K562 (cell line): ENCODE measurements around the gene FGF12. TPM values are rescaled to one million over a fixed set of nuclear protein-coding genes. Genes with fewer than 3 reads are reported as not detected.

Source experiments
- ATAC-seq: fragments of 200-7000 bp; cut with Tn5 transposase; 3 replicates; pipeline ENCODE4 v1.9.1; 2020; ENCODE audit warnings: moderate library complexity
- BruUV-seq: library from RNA; stranded (reverse); fragments of 400-500 nt; replicated peaks from 2 replicates; lab custom pipeline; 2021; lab: Mats Ljungman, UMichigan
- CTCF ChIA-PET: fragments of 300-600 bp; formaldehyde crosslinking; extraction: SDS; loops from one replicate; lab custom pipeline; 2021; ENCODE audit warnings: low intra/inter-chr PET ratio; lab: Yijun Ruan, JAX
- POLR2A ChIA-PET: fragments of 300-600, 350-650 bp; sonication (Branson Sonifier 250); formaldehyde crosslinking; extraction: SDS; loops from one replicate; lab custom pipeline; 2021; ENCODE audit warnings: antibody characterized with exemption, inconsistent platforms; lab: Yijun Ruan, JAX
- DNase-seq, 4 experiments: peaks; one replicate each; pipeline versions ENCODE4 v3.0.0 to v3.0.0-alpha.2; 2011 to 2018; ENCODE audit warnings: low spot score in 3 of 4, mixed read lengths in 3 of 4; ENCODE audit errors: extremely low read depth in 1 of 4
- FAIRE-seq: peaks from 2 replicates; lab custom pipeline; 2011; peaks lifted over from hg19 to GRCh38; lab: Jason Lieb, UNC
- H2AFZ ChIP-seq: 2 replicates; pipeline ENCODE4 v1.6.0; 2011; ENCODE audit warnings: low read depth, low read length, control low read depth, inconsistent platforms
- H3K27ac ChIP-seq: fragments of 200-600 bp; 3 replicates; pipeline ENCODE4 v1.8.0; 2011; ENCODE audit warnings: low read depth, mild to moderate bottlenecking, control low read depth, inconsistent platforms, low read length, moderate library complexity, mixed read lengths; ENCODE audit errors: extremely low read depth
- H3K27me3 ChIP-seq, 2 experiments: fragments of 300-600 bp in 1 of 2; 2 replicates in 1 of 2; 3 replicates in 1 of 2; pipeline versions ENCODE4 v1.6.0 to v1.8.0; 2011; ENCODE audit warnings: inconsistent platforms in 2 of 2, low read length in 2 of 2, mild to moderate bottlenecking in 1 of 2, mixed read lengths in 1 of 2, moderate library complexity in 1 of 2; ENCODE audit not compliant: control insufficient read depth in 2 of 2, insufficient read depth in 2 of 2
- H3K36me3 ChIP-seq: fragments of 300-600 bp; 3 replicates; pipeline ENCODE4 v1.8.0; 2011; ENCODE audit warnings: mild to moderate bottlenecking, low read length, inconsistent platforms; ENCODE audit not compliant: control insufficient read depth, insufficient read depth
- H3K4me1 ChIP-seq, 2 experiments: fragments of 200-600 bp in 1 of 2; replicated peaks in 1 of 2; 2 replicates in 1 of 2; 3 replicates in 1 of 2; pipeline versions ENCODE4 v1.5.1 to v1.8.0; 2011; ENCODE audit warnings: inconsistent platforms in 2 of 2, low read length in 2 of 2, mild to moderate bottlenecking in 1 of 2, mixed read lengths in 1 of 2, moderate library complexity in 1 of 2; ENCODE audit not compliant: control insufficient read depth in 2 of 2, insufficient read depth in 2 of 2
- H3K4me2 ChIP-seq: 2 replicates; pipeline ENCODE4 v1.6.1; 2011; ENCODE audit warnings: low read length, control low read depth, inconsistent platforms, mixed read lengths; ENCODE audit not compliant: insufficient read depth
- H3K4me3 ChIP-seq: fragments of 200-600 bp; sonication (generic), shearing (Covaris generic); 2 replicates; pipeline ENCODE4 v1.5.1; 2016; ENCODE audit warnings: control low read depth, inconsistent platforms
- H3K79me2 ChIP-seq: fragments of 200-600 bp; 3 replicates; pipeline ENCODE4 v1.8.0; 2011; ENCODE audit warnings: low read length, inconsistent platforms; ENCODE audit not compliant: control insufficient read depth, insufficient read depth
- H3K9ac ChIP-seq, 2 experiments: 2 replicates each; pipeline versions ENCODE4 v1.6.0 to v1.6.1; 2011; ENCODE audit warnings: low read depth in 2 of 2, low read length in 2 of 2, control low read depth in 1 of 2, inconsistent platforms in 1 of 2, mild to moderate bottlenecking in 1 of 2, mixed read lengths in 1 of 2; ENCODE audit not compliant: insufficient read depth in 1 of 2
- H3K9me1 ChIP-seq: one replicate; pipeline ENCODE4 v1.6.0; 2011; ENCODE audit warnings: inconsistent platforms, mild to moderate bottlenecking, low read length, moderate library complexity; ENCODE audit not compliant: control insufficient read depth, insufficient read depth
- H3K9me3 ChIP-seq: replicated peaks from 2 replicates; pipeline ENCODE4 v1.5.1; 2011; ENCODE audit warnings: low read depth, low read length, inconsistent platforms; ENCODE audit not compliant: control insufficient read depth, insufficient read depth
- H4K20me1 ChIP-seq: replicated peaks from 2 replicates; pipeline ENCODE4 v1.6.1; 2011; ENCODE audit warnings: low read length, inconsistent platforms, mixed read lengths; ENCODE audit not compliant: control insufficient read depth, insufficient read depth
- CBFA2T2 ChIP-seq: fragments of 450-650 bp; conservative IDR thresholded peaks from 2 replicates; pipeline ENCODE4 v1.6.1; 2017; ENCODE audit warnings: mild to moderate bottlenecking
- FOSL1 ChIP-seq: fragments of 200-800 bp; sonication (Bioruptor generic); conservative IDR thresholded peaks from 2 replicates; pipeline ENCODE4 v1.6.1; 2016; ENCODE audit warnings: missing genetic modification characterization, missing compliant biosample characterization
- JUND ChIP-seq, 2 experiments: IDR thresholded peaks; 2 replicates in 1 of 2; 3 replicates in 1 of 2; pipeline ENCODE4 v1.6.1; 2011; ENCODE audit warnings: borderline replicate concordance in 2 of 2, low read depth in 2 of 2, low read length in 2 of 2, improper control_type of control experiment in 1 of 2, missing biosample characterization in 1 of 2, missing genetic modification characterization in 1 of 2, missing genetic modification reagents in 1 of 2
- ZNF644 ChIP-seq: fragments of 200-800 bp; sonication (Bioruptor generic); IDR thresholded peaks from 2 replicates; pipeline ENCODE4 v1.6.1; 2016; ENCODE audit warnings: low read depth, missing genetic modification characterization, missing compliant biosample characterization
- in situ Hi-C: fragments of 300-500 bp; cut with MboI; formaldehyde crosslinking; loops from 4 replicates; pipeline ENCODE4 v1.15.0; 2018; ENCODE audit warnings: inconsistent platforms, mixed read lengths
- intact Hi-C: fragments of 100-400 bp; cut with micrococcal nuclease; formaldehyde crosslinking; loops from 2 replicates; pipeline ENCODE4 v1.14.2; 2022
- polyA plus RNA-seq, 8 experiments: library from polyadenylated mRNA; depleted of rRNA in 4 of 8; stranded (reverse) in 5 of 8; unstranded in 3 of 8; fragments of >200 nt; fragmentation: Nextera tagmentation in 2 of 8; fragmentation: Illumina TruSeq in 1 of 8; extraction: Ambion mirVana in 2 of 8; extraction: Trizol in 1 of 8; gene quantifications; 2 replicates each; pipeline versions ENCODE4 v1.2.1 to v1.2.3, GENCODE V29; 2011 to 2014; ENCODE audit warnings: inconsistent platforms in 1 of 8, missing spikeins in 1 of 8
- total RNA-seq, 7 experiments: library from RNA; depleted of rRNA in 6 of 7; stranded (reverse); fragments of >200 nt in 6 of 7; fragmentation: Illumina TruSeq in 2 of 7; extraction: Trizol in 2 of 7; gene quantifications; 2 replicates each; pipeline versions ENCODE4 v1.2.1 to v1.2.3, GENCODE V29; 2011 to 2021; ENCODE audit warnings: low replicate concordance in 1 of 7
- TF ChIP-seq, protein P1 (sequence below): fragments of 450-650 bp; IDR thresholded peaks from 2 replicates; pipeline ENCODE4 v1.7.1; 2018; ENCODE audit warnings: mild to moderate bottlenecking, low read depth; ENCODE audit not compliant: partially characterized antibody
- TF ChIP-seq, protein P2 (sequence below): fragments of 450-650 bp; IDR thresholded peaks from 2 replicates; pipeline ENCODE4 v1.6.1; 2016; ENCODE audit warnings: low read depth
- TF ChIP-seq, protein P3 (sequence below): fragments of 250-450 bp; sonication (Bioruptor Pico); IDR thresholded peaks from 2 replicates; pipeline ENCODE4 v1.8.0; 2021; ENCODE audit warnings: mild to moderate bottlenecking, moderate library complexity

Gene FGF12
- total and polyA plus RNA-seq, 9 of the 15 experiments (the other 6 are each of a cell fraction or from before 2014, with no cell fraction given), result not detected

DNA sequence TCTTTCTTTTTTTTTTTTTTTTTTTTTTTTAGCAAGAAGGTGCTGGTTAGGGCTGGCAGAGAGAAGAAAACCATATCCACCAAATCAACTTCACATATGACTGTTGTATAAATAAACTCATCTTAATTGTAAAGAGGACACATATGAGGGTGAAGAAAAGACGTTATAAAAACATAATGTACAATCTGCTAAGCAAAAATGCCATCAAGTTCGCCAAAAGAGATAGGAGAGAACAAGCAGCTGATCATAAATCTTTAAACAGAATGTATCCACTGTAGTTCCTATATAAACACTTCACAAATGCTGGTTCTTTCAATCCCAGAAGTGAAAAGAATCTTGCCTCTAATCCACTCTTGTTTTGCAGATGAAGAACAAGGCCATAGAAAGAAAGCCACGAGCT, 9.2 kb downstream of the FGF12 start (continued):
- TF ChIP-seq JUND (IDR thresholded peaks at IDR 0.05; ENCODE audit: borderline replicate concordance, low read depth, low read length) (no peak), JUND (tag; IDR thresholded peaks at IDR 0.05; ENCODE audit: borderline replicate concordance, low read depth, low read length) (no peak), CBFA2T2 (no peak)
- TF ChIP-seq, protein P1, sequence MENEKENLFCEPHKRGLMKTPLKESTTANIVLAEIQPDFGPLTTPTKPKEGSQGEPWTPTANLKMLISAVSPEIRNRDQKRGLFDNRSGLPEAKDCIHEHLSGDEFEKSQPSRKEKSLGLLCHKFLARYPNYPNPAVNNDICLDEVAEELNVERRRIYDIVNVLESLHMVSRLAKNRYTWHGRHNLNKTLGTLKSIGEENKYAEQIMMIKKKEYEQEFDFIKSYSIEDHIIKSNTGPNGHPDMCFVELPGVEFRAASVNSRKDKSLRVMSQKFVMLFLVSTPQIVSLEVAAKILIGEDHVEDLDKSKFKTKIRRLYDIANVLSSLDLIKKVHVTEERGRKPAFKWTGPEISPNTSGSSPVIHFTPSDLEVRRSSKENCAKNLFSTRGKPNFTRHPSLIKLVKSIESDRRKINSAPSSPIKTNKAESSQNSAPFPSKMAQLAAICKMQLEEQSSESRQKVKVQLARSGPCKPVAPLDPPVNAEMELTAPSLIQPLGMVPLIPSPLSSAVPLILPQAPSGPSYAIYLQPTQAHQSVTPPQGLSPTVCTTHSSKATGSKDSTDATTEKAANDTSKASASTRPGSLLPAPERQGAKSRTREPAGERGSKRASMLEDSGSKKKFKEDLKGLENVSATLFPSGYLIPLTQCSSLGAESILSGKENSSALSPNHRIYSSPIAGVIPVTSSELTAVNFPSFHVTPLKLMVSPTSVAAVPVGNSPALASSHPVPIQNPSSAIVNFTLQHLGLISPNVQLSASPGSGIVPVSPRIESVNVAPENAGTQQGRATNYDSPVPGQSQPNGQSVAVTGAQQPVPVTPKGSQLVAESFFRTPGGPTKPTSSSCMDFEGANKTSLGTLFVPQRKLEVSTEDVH, result no peak

DNA sequence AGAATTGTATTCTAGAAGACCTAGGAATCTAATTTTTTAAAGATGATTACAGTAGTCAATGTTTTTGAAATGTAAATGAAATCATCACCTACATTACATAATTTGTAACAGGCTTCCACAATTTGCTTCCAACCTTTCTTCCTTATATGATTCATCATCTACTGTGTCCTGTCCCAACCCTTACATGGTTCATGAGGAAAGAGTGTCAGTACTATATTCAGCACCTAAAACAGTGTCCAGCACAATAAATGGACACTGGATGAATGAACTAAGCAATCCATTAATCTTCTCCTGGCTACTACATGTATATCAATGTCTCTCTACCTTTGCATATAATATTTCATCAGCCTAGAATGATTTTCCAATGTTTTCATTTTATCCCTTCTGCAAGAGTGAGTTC, 12.2 kb downstream of the FGF12 start:
- Histone ChIP-seq H3K9me1 (no peaks in the 10 kb centered on the region), H3K9me3 (no peaks in the 10 kb centered on the region), H3K27me3 (no peaks in the 10 kb centered on the region), H4K20me1 (no peaks in the 10 kb centered on the region), H3K79me2 (no peaks in the 10 kb centered on the region), H3K9ac (no peak overlapping the region), H2AFZ (no peak overlapping the region), H3K36me3 (no peaks in the 10 kb centered on the region), H3K4me2 (no peak overlapping the region), H3K4me1 (no peaks in the 10 kb centered on the region), H3K27ac (no peak overlapping the region), H3K4me3 (no peak overlapping the region)
- ChIA-PET POLR2A (no interaction called here), CTCF (no interaction called here)
- ATAC-seq, result no peak
- no peak for DNase-seq
- intact Hi-C loops (no loop called here), in situ Hi-C loops (no loop called here)
- BruUV-seq, result no TSS peak
- FAIRE-seq, result no peak
- TF ChIP-seq ZNF644 (tag) (no peak), FOSL1 (tag) (no peak)
- TF ChIP-seq, protein P2, sequence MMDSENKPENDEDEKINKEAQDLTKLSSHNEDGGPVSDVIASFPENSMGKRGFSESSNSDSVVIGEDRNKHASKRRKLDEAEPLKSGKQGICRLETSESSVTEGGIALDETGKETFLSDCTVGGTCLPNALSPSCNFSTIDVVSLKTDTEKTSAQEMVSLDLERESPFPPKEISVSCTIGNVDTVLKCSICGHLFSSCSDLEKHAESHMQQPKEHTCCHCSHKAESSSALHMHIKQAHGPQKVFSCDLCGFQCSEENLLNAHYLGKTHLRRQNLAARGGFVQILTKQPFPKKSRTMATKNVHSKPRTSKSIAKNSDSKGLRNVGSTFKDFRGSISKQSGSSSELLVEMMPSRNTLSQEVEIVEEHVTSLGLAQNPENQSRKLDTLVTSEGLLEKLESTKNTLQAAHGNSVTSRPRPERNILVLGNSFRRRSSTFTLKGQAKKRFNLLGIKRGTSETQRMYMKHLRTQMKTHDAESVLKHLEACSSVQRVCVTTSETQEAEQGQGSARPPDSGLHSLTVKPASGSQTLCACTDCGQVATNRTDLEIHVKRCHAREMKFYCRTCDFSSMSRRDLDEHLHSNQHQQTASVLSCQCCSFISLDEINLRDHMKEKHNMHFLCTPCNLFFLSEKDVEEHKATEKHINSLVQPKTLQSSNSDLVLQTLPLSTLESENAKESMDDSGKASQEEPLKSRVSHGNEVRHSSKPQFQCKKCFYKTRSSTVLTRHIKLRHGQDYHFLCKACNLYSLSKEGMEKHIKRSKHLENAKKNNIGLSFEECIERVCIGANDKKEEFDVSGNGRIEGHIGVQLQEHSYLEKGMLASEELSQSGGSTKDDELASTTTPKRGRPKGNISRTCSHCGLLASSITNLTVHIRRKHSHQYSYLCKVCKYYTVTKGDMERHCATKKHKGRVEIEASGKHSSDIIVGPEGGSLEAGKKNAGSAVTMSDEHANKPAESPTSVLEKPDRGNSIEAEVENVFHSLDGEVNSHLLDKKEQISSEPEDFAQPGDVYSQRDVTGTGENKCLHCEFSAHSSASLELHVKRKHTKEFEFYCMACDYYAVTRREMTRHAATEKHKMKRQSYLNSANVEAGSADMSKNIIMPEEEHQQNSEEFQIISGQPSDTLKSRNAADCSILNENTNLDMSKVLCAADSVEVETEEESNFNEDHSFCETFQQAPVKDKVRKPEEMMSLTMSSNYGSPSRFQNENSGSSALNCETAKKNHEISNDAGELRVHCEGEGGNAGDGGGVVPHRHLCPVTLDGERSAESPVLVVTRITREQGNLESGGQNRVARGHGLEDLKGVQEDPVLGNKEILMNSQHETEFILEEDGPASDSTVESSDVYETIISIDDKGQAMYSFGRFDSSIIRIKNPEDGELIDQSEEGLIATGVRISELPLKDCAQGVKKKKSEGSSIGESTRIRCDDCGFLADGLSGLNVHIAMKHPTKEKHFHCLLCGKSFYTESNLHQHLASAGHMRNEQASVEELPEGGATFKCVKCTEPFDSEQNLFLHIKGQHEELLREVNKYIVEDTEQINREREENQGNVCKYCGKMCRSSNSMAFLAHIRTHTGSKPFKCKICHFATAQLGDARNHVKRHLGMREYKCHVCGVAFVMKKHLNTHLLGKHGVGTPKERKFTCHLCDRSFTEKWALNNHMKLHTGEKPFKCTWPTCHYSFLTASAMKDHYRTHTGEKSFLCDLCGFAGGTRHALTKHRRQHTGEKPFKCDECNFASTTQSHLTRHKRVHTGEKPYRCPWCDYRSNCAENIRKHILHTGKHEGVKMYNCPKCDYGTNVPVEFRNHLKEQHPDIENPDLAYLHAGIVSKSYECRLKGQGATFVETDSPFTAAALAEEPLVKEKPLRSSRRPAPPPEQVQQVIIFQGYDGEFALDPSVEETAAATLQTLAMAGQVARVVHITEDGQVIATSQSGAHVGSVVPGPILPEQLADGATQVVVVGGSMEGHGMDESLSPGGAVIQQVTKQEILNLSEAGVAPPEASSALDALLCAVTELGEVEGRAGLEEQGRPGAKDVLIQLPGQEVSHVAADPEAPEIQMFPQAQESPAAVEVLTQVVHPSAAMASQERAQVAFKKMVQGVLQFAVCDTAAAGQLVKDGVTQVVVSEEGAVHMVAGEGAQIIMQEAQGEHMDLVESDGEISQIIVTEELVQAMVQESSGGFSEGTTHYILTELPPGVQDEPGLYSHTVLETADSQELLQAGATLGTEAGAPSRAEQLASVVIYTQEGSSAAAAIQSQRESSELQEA, result no peak
- TF ChIP-seq, protein P3, sequence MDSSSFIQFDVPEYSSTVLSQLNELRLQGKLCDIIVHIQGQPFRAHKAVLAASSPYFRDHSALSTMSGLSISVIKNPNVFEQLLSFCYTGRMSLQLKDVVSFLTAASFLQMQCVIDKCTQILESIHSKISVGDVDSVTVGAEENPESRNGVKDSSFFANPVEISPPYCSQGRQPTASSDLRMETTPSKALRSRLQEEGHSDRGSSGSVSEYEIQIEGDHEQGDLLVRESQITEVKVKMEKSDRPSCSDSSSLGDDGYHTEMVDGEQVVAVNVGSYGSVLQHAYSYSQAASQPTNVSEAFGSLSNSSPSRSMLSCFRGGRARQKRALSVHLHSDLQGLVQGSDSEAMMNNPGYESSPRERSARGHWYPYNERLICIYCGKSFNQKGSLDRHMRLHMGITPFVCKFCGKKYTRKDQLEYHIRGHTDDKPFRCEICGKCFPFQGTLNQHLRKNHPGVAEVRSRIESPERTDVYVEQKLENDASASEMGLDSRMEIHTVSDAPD (CRISPR knock-in tag), result no peak
